IPS DF 4.7 (cell line): ENCODE results near the gene ANKS1B.
"Not testable (repeated sequence)": the region's sequence is repeated elsewhere in the genome, so short reads cannot be mapped to it uniquely, and the experiment has no call there.

Experiments used
- DNase-seq: peaks from one replicate; pipeline ENCODE4 v3.0.0-alpha.2; 2013; ENCODE audit warnings: low spot score; ENCODE audit errors: extremely low read depth

The ANKS1B gene

GRCh38 chr12:99598785-99599184, 386.0 kb downstream of the ANKS1B start:
- no peak for DNase-seq

- no peak for DNase-seq
Observed at GRCh38 chr12:99596762-99597161, 388.0 kb downstream of the ANKS1B start.

- not testable (repeated sequence) for DNase-seq
Observed at GRCh38 chr12:99577125-99577524, 407.6 kb downstream of the ANKS1B start.

GRCh38 chr12:99573980-99574379, 410.8 kb downstream of the ANKS1B start:
- no peak for DNase-seq

- no peak for DNase-seq
Observed at GRCh38 chr12:99567072-99567471, 417.7 kb downstream of the ANKS1B start.

- no peak for DNase-seq
Observed at GRCh38 chr12:99558109-99558508, 426.6 kb downstream of the ANKS1B start.

- no peak for DNase-seq
Observed at GRCh38 chr12:99553461-99553860, 431.3 kb downstream of the ANKS1B start.

GRCh38 chr12:99552022-99552421, 432.7 kb downstream of the ANKS1B start:
- no peak for DNase-seq

GRCh38 chr12:99549651-99550050, 435.1 kb downstream of the ANKS1B start:
- DNase-seq, result no peak

- DNase-seq, result no peak
Observed at GRCh38 chr12:99549196-99549595, 435.5 kb downstream of the ANKS1B start.

GRCh38 chr12:99544457-99544856, 440.3 kb downstream of the ANKS1B start:
- DNase-seq, result no peak

GRCh38 chr12:99529966-99530365, 454.8 kb downstream of the ANKS1B start:
- DNase-seq, result no peak

GRCh38 chr12:99528478-99528877, 456.3 kb downstream of the ANKS1B start:
- no peak for DNase-seq

- no peak for DNase-seq
Observed at GRCh38 chr12:99523853-99524252, 460.9 kb downstream of the ANKS1B start.

- DNase-seq, result no peak
Observed at GRCh38 chr12:99522456-99522855, 462.3 kb downstream of the ANKS1B start.

- no peak for DNase-seq
Observed at GRCh38 chr12:99521664-99522063, 463.1 kb downstream of the ANKS1B start.

- no peak for DNase-seq
Observed at GRCh38 chr12:99513066-99513465, 471.7 kb downstream of the ANKS1B start.

GRCh38 chr12:99505805-99506204, 478.9 kb downstream of the ANKS1B start:
- no peak for DNase-seq

GRCh38 chr12:99498756-99499155, 486.0 kb downstream of the ANKS1B start:
- peak; percentile 36 for DNase-seq

GRCh38 chr12:99495799-99496198, 488.9 kb downstream of the ANKS1B start:
- DNase-seq, result no peak

- no peak for DNase-seq
Observed at GRCh38 chr12:99493197-99493596, 491.5 kb downstream of the ANKS1B start.

GRCh38 chr12:99486277-99486676, 498.5 kb downstream of the ANKS1B start:
- no peak for DNase-seq

- DNase-seq, result no peak
Observed at GRCh38 chr12:99479149-99479548, 505.6 kb downstream of the ANKS1B start.

- DNase-seq, result no peak
Observed at GRCh38 chr12:99476956-99477355, 507.8 kb downstream of the ANKS1B start.
